Measurements from ENCODE around the gene ZCCHC8. TPM values are rescaled to one million over a fixed set of nuclear protein-coding genes. Genes with fewer than 3 reads are reported as not detected.
"Not testable (repeated sequence)": the region's sequence is repeated elsewhere in the genome, so short reads cannot be mapped to it uniquely, and the experiment has no call there.

ZCCHC8 gene
- total RNA-seq, 2 experiments from 2014 or later: 45.2 to 45.3 TPM

DNA sequence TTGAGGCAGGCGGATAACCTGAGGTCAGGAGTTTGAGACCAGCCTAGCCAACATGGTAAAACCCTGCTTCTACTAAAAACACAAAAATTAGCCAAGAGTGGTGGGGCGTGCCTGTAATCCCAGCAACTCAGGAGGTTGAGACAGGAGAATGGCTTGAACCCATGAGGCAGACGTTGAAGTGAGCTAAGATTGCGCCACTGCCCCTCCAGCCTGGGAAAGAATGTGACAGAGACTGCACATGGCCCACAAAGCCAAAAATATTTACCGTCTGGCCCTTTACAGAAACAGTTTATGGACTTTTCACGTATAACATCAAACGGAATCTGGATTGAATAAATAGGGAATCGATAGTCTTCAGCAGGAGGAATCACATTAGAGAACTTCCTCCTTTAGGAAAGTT is 22.5 kb upstream of the ZCCHC8 start:
- no peak overlapping the region for H3K4me3 Mint-ChIP-seq
- CTCF ChIA-PET: interaction anchor here (1.1 to 1.9 kb wide), 3 partner anchors 12 to 25 kb away, joined by 4 to 8 read pairs (median 5); partner anchors contain the start of gene ZCCHC8
- no peak overlapping the region for H3K27ac Mint-ChIP-seq
- peaks cover 67% of the 10 kb centered on the region for H3K36me3 Mint-ChIP-seq
- peaks cover 54% of the 10 kb centered on the region for H3K4me1 Mint-ChIP-seq
- no peaks in the 10 kb centered on the region for H3K27me3 Mint-ChIP-seq
- no peaks in the 10 kb centered on the region for H3K9me3 Mint-ChIP-seq (ENCODE audit: low read depth)
- DNase-seq: no peak
- ATAC-seq: no peak

DNA sequence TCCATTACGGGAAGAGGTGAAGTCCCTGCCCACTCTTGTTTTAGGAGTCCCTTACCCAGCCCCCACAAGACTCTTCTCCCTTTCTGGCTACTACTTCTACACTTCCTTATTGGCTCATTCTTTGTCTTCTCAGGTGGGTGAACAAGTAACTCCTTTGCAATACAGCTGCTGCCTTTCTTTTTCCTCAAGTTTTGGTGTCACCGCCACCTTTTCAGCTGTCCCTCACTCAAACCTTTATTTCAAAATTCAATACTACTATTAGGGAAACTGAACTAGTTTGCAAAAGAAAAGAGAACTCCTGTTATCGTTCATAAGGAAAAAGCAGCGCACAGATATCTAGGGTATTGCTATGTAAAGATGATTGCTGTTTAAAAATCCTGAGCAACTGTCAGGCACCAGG is 19.9 kb upstream of the ZCCHC8 start:
- H3K27me3 Mint-ChIP-seq: no peaks in the 10 kb centered on the region
- H3K36me3 Mint-ChIP-seq: peaks cover 88% of the 10 kb centered on the region
- H3K27ac Mint-ChIP-seq: peak overlapping the region; percentile 52
- peaks cover 68% of the 10 kb centered on the region for H3K4me1 Mint-ChIP-seq
- no peak for DNase-seq
- CTCF ChIA-PET: interaction anchor here (0.6 to 1.5 kb wide), 3 partner anchors 10 to 22 kb away, joined by 4 to 5 read pairs (median 5); partner anchors contain the start of gene ZCCHC8
- ATAC-seq: no peak
- no peak overlapping the region for H3K4me3 Mint-ChIP-seq
- no peaks in the 10 kb centered on the region for H3K9me3 Mint-ChIP-seq (ENCODE audit: low read depth)

DNA sequence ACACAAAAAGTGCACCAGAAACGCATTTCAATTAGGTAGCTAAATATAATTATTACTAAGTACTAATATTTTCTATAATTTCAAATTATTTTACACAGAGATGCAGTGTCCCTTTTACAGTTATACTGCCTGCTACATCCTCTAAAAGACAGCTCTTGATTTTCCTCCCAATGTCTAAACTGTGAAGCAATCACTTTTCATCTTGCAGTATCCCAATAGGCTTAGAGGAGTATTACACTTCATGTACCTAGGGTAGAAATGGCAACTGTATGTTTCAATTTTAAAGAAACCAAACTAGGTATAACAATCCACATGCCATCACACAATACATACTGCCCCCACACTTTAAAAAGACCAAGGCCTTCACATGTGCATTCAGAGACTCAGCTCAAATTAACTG is 18.7 kb upstream of the ZCCHC8 start:
- ATAC-seq (no peak), DNase-seq (no peak)
- H3K9me3 Mint-ChIP-seq (ENCODE audit: low read depth): no peaks in the 10 kb centered on the region
- peaks cover 89% of the 10 kb centered on the region for H3K36me3 Mint-ChIP-seq
- CTCF ChIA-PET: interaction anchor here (0.5 to 1.5 kb wide), 7 partner anchors 9 to 135 kb away, joined by 3 to 5 read pairs (median 3); partner anchors contain the start of gene ZCCHC8
- H3K27me3 Mint-ChIP-seq: no peaks in the 10 kb centered on the region
- H3K4me3 Mint-ChIP-seq: no peak overlapping the region
- H3K27ac Mint-ChIP-seq: peak overlapping the region; percentile 70
- H3K4me1 Mint-ChIP-seq: peaks cover 71% of the 10 kb centered on the region

DNA sequence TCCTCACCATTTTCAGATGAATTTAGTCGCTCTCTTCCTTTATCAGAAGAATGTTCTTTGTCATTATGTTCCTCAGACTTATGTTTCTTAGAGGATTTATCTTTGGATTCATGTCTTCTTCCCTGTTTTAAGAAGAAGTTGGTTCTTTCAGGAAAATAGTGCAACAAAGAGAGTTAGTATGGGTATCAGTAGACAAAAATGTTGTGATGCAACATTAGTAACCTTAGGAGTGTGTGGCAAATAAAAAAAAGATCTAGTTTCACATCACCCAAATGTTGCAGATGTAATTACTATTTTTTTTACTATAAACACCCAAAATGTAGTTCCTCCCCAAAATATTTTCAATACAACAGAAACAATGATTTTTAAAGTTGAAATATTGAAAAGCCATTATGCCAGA is 18.2 kb upstream of the ZCCHC8 start:
- Mint-ChIP-seq H3K27me3 (no peaks in the 10 kb centered on the region), H3K4me3 (no peak overlapping the region), H3K27ac (peak overlapping the region; percentile 39), H3K4me1 (peaks cover 66% of the 10 kb centered on the region), H3K36me3 (peaks cover 86% of the 10 kb centered on the region), H3K9me3 (ENCODE audit: low read depth) (no peaks in the 10 kb centered on the region)
- ATAC-seq (no peak), DNase-seq (no peak)
- CTCF ChIA-PET: interaction anchor here (0.5 to 1.2 kb wide), 5 partner anchors 12 to 136 kb away, joined by 3 to 4 read pairs (median 3); no protein-coding TSS in a partner anchor

DNA sequence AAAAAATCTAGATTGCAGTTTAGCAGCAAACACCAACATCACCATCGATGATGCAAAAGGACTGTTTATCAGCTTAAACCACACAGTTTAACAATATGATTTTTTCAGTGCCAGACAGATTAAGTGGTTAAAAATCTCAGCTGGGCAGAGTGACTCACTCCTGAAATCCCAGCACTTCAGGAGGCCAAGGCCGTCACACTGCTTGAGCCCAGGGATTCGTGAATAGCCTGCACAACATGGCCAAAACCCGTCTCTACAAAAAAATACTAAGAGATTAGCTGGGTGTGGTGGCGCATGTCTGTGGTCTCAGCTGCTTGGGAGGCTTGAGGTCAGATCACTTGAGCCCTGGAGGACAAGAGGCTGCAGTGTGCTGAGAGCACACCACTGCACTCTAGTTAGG is 17.1 kb upstream of the ZCCHC8 start:
- peaks cover 60% of the 10 kb centered on the region for H3K4me1 Mint-ChIP-seq
- peaks cover 83% of the 10 kb centered on the region for H3K36me3 Mint-ChIP-seq
- ATAC-seq (peak; percentile 39), DNase-seq (no peak)
- no peak overlapping the region for H3K4me3 Mint-ChIP-seq
- CTCF ChIA-PET: no interaction called here
- no peaks in the 10 kb centered on the region for H3K9me3 Mint-ChIP-seq (ENCODE audit: low read depth)
- no peaks in the 10 kb centered on the region for H3K27me3 Mint-ChIP-seq
- peak overlapping the region; percentile 36 for H3K27ac Mint-ChIP-seq

DNA sequence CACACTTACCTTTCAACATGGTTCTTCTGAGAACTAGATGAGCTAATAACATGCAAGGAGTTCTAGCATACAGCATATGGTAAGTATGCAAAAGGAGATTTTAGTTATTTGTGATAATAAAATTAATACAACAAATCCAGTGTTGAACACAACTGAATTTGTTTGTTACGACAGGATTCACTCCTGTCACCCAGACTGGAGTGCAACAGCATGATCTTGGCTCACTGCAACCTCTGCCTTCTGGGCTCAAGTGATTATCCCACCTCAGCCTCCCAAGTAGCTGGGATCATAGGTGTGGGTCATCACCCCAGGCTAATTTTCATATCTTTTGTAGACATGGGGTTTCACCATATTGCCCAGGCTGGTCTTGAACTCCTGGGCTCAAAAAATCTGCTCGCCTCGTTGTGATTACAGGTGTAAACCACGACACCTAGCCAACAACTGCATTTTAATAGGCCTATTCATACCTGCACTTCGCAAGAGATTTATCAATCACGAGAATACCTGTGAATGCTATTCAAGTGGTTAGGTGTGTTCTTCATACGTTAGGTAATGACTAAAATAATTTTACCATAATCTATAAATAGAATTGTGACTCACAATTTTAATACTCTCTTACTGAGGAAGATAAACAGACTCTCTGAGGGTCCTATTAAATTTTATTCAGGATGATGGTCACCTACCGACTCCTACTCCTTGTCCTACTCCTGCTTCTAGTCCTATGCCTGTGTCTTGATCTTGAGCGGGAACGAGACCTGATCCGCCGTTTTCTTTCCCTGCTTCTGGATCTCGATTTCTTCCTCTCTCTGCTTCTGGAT is 16.0 kb upstream of the ZCCHC8 start:
- ATAC-seq: no peak
- H3K4me3 Mint-ChIP-seq: no peak overlapping the region
- peaks cover 55% of the 10 kb centered on the region for H3K4me1 Mint-ChIP-seq
- H3K9me3 Mint-ChIP-seq (ENCODE audit: low read depth): no peaks in the 10 kb centered on the region
- CTCF ChIA-PET: interaction anchor here (0.6 kb wide), 1 partner anchor 591 kb away, joined by 4 read pairs; no protein-coding TSS in a partner anchor
- H3K27me3 Mint-ChIP-seq: no peaks in the 10 kb centered on the region
- no peak overlapping the region for H3K27ac Mint-ChIP-seq
- H3K36me3 Mint-ChIP-seq: peaks cover 83% of the 10 kb centered on the region
- no peak for DNase-seq

DNA sequence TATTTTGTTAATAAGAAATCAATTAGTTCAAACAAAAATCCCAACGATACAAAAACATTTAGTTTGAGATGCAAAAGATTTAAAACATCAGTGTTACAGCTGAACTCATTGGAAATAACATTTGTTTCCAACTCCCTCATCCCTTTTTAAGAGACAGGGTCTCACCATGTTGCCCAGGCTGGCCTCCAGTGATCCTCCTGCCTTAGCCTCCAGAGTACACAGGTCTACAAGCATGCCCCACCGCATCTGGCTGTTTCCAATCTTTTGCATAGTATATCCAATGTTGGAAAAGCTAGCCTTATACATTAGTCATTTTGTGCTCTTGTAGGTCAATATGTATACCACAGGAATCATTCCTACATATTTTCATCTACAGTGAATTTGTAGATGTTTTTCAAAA is 14.5 kb upstream of the ZCCHC8 start:
- Mint-ChIP-seq H3K27ac (no peak overlapping the region), H3K9me3 (ENCODE audit: low read depth) (no peaks in the 10 kb centered on the region), H3K4me1 (peaks cover 46% of the 10 kb centered on the region), H3K27me3 (no peaks in the 10 kb centered on the region), H3K4me3 (no peak overlapping the region), H3K36me3 (peaks cover 81% of the 10 kb centered on the region)
- no peak for DNase-seq
- CTCF ChIA-PET: no interaction called here
- ATAC-seq: no peak

DNA sequence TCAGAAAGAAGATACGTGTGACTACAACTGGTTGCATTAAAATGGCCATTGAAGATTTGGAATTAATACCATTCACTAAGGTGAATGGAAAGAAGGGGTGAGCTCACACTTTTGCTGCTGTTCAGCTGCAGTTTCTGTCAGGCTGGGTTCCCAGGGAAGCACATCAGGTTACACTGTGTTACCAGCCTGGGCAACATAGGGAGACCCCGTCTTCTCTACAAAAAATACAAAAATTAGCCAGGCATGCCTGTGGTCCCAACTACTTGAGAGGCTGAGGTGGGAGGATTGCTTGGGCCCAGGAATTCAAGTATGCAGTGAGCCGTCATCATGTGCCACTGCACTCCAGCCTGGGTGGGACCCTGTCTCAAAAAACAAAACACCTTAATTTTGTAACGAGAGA is 12.9 kb upstream of the ZCCHC8 start:
- H3K27me3 Mint-ChIP-seq: no peaks in the 10 kb centered on the region
- peaks cover 33% of the 10 kb centered on the region for H3K4me1 Mint-ChIP-seq
- DNase-seq (no peak), ATAC-seq (no peak)
- H3K9me3 Mint-ChIP-seq (ENCODE audit: low read depth): no peaks in the 10 kb centered on the region
- H3K36me3 Mint-ChIP-seq: peaks cover 81% of the 10 kb centered on the region
- H3K27ac Mint-ChIP-seq: no peak overlapping the region
- CTCF ChIA-PET: interaction anchor here (0.9 kb wide), 1 partner anchor 117 kb away, joined by 4 read pairs; no protein-coding TSS in a partner anchor
- no peak overlapping the region for H3K4me3 Mint-ChIP-seq

DNA sequence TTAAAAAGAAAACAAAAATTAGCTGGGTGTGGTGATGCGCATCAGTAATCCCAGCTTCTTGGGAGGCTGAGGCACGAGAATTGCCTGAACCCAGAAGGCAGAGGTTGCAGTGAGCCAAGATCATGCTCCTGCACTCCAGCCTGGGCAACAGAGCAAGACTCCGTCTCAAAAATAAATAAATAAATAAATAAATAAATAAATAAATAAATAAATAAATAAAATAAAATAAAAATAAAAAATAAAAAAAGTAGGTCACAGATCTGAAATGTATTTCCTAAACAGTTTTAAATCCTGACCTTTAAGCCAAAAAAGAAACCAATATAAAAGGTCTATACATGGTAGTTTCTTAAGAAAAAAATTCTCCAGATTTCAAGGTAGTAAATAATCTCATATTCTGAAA is 12.3 kb upstream of the ZCCHC8 start:
- H3K27ac Mint-ChIP-seq, DNase-seq: not testable (repeated sequence)
- H3K36me3 Mint-ChIP-seq: peaks cover 81% of the 10 kb centered on the region

DNA sequence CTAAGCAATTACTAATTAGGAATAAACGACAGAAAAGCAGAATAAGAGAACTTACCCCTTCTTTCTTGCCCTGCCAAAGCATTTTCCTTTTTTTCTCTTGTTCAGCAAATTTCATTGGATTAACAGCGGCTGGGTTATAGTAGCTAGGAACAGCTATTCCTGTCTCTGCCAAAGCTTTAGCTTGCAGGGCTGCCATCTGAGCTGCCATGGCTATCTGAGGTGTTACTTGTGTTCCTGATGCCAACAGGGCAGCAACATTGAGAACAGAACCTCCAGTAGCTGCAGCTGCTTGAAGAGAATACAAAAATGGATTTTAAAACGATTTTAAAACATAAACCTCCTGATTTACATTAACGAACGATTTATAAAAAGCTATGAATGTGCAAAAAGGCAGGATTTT is 7.4 kb upstream of the ZCCHC8 start:
- ATAC-seq (no peak), DNase-seq (no peak)
- peaks cover 70% of the 10 kb centered on the region for H3K36me3 Mint-ChIP-seq
- CTCF ChIA-PET: interaction anchor here (0.8 kb wide), 1 partner anchor 8 kb away, joined by 3 read pairs; no protein-coding TSS in a partner anchor
- no peak overlapping the region for H3K27ac Mint-ChIP-seq
- H3K4me1 Mint-ChIP-seq: peaks cover 6% of the 10 kb centered on the region
- no peaks in the 10 kb centered on the region for H3K27me3 Mint-ChIP-seq
- no peaks in the 10 kb centered on the region for H3K9me3 Mint-ChIP-seq (ENCODE audit: low read depth)
- H3K4me3 Mint-ChIP-seq: no peak overlapping the region

More for the DNA sequence above, 12.3 kb upstream of the ZCCHC8 start:
- CTCF ChIA-PET: interaction anchor here (1.4 kb wide), 1 partner anchor 17 kb away, joined by 3 read pairs; no protein-coding TSS in a partner anchor
- not testable (repeated sequence) for ATAC-seq; H3K27me3 Mint-ChIP-seq; H3K9me3 Mint-ChIP-seq (ENCODE audit: low read depth); H3K4me3 Mint-ChIP-seq
- peaks cover 28% of the 10 kb centered on the region for H3K4me1 Mint-ChIP-seq

DNA sequence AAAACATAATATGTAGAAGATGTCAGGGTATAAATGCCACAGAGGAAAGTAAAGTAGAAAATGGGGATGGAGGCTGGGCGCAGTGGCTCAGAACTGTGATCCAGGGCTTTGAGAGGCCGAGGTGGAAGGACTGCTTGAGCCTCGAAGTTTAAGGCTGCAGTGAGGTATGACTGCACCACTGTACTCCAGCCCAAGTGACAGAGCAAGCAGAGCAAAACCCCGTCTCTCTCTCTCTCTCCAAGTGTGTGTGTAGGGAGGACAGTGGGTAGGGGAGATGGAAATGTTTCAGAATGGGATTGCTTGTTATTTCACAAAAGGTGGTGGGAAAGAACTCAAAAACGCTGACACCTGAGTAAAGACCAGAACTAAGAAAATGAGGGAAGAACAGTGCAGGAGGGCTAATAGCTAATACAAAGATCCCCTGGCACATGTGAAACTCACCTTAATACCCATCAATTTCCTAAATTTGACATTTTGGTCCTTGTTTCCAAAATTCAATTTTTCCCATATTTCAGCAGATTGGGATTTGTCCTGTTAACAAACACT is 5.7 kb upstream of the ZCCHC8 start:
- no peak overlapping the region for H3K4me3 Mint-ChIP-seq
- H3K4me1 Mint-ChIP-seq: peaks cover 12% of the 10 kb centered on the region
- H3K36me3 Mint-ChIP-seq: peaks cover 63% of the 10 kb centered on the region
- no peak for ATAC-seq
- no peak overlapping the region for H3K27ac Mint-ChIP-seq
- H3K9me3 Mint-ChIP-seq (ENCODE audit: low read depth): no peaks in the 10 kb centered on the region
- CTCF ChIA-PET: no interaction called here
- H3K27me3 Mint-ChIP-seq: no peaks in the 10 kb centered on the region
- DNase-seq: no peak

DNA sequence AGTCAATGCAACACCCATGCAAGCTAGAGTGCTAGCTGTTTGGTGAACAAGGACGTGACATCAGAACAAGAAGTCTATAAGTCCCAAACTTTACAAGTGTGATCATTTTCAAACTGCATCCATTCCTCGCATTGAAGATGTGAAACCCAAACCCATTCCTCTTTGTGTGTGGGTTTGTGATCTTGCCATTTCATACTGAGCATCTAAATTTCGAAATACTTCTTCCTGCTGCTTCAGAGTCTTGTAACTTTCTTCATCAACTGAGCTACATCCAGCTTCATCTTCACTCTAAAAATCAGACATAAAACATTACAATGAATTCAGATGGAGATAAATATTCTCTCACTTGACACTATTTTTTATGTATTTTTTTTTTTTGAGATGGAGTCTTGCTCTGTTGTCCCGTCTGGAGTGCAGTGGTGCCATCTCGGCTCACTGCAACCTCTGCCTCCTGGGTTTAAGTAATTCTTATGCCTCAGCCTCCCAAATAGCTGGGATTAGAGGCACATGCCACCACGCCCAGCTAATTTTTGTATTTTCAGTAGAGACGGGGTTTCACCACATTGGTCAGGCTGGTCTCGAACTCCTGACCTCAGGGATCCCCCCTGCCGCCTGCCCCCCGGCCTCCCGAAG is 4.8 kb upstream of the ZCCHC8 start:
- Mint-ChIP-seq H3K4me3 (no peak overlapping the region), H3K27me3 (no peaks in the 10 kb centered on the region), H3K4me1 (peaks cover 16% of the 10 kb centered on the region), H3K27ac (no peak overlapping the region), H3K9me3 (ENCODE audit: low read depth) (no peaks in the 10 kb centered on the region), H3K36me3 (peaks cover 56% of the 10 kb centered on the region)
- ATAC-seq (no peak), DNase-seq (no peak)
- CTCF ChIA-PET: interaction anchor here (0.6 to 1.3 kb wide), 3 partner anchors 9 to 1113 kb away, joined by 3 to 4 read pairs (median 3); no protein-coding TSS in a partner anchor
